Omental fat pad (tissue), 4 donors: Measurements from ENCODE around the gene RAB4A. TPM values are rescaled to one million over a fixed set of nuclear protein-coding genes. Genes with fewer than 3 reads are reported as not detected.

ENCODE experiments used
- ATAC-seq: fragments of 150-250 bp; one replicate; pipeline ENCODE4 v1.9.1; 2016; ENCODE audit warnings: mild to moderate bottlenecking, moderate library complexity; ENCODE audit not compliant: low FRiP score
- DNase-seq: peaks from one replicate; pipeline ENCODE4 v3.0.0-alpha.2; 2019; ENCODE audit warnings: low spot score
- CTCF ChIP-seq, 3 donors: fragments of 450-650 bp; IDR thresholded peaks; one replicate each; pipeline ENCODE4 v1.5.1; 2016 to 2017; ENCODE audit warnings: antibody characterized with exemption in 3 of 3, mild to moderate bottlenecking in 3 of 3, moderate library complexity in 2 of 3
- total RNA-seq, 4 donors: library from RNA; depleted of rRNA; stranded (reverse); fragments of >200 nt; gene quantifications; one replicate each; pipeline ENCODE4 v1.1.0, GENCODE V29; 2016

RAB4A gene
- total RNA-seq, 4 donors from 2014 or later: 20.5 to 30.9 (median 30.0) TPM

DNA sequence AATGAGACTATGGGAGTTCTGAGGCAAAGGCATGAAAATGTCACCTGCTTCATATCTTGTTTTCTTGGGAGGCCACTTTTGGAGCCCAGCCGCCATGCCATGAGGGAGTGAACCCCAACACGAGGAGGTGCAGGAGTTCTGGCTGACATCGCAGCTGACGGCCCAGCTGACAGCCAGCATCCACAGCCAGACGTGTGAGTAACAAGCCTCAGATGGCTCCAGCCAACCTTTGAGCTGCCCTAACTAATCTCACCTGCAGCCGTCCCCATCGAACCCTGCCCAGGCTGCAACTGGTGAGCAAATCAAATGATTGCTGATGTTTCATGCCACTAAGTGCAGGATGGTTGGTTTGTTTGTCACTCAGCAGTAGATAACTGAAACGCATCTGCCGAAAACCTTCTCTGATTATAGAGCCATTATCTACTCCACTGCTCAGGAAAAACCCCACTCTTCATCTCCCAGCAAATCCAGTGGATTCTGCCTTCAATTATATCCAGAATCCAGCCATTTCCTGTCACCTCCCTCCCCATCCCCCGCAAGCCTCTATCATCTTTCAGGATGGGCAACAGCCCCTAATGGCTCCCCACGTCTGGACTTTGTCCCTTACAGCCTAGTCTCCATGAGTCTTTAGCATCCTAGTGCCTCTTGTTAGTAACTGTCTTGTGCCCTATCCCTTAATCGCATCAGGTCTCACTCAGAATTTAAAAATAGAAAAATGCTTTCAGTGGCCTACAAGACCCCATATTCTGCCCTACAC, 18.5 kb upstream of the RAB4A start:
- DNase-seq (no peak), ATAC-seq (no peak)
- no peak for TF ChIP-seq CTCF (IDR thresholded peaks at IDR 0.05)

DNA sequence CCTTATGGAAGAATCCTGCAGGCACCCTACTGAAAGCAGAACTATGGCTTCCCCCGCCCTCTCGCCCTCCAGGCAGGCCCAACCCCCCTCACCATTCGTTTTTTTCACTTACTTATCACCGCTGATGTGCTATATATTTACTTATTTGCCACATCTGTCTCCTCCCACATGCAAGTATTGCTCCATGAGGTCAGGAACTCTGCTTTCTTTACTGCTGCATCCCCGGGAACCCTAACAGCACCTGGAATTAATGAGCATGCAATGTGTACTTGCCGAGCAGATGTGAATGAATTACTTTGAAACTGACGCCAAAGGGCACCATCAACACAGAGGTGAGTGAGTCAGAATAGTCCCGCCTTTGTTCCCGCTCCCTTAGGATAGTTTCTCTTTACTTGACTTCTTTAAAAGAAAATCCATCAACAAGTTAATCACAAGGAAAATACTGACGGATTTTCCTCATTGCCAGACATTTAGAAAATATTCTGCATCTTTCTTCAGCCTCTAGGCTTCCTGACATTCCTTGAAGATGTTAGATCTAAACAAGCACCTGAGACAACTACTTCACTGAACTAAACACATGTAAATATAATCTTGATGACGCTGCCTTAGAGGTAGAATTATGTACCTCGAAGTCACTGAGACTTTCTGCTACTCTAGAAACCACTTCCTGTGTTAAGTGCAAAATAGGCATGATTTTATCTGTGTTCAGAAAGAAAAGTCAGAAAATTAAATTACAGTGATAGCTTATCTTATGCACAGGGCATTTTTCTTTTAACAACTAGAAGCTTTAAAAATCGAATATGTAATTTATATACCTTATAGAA, 17.5 kb upstream of the RAB4A start:
- no peak for TF ChIP-seq CTCF (IDR thresholded peaks at IDR 0.05)
- ATAC-seq: peak; percentile 58
- no peak for DNase-seq

DNA sequence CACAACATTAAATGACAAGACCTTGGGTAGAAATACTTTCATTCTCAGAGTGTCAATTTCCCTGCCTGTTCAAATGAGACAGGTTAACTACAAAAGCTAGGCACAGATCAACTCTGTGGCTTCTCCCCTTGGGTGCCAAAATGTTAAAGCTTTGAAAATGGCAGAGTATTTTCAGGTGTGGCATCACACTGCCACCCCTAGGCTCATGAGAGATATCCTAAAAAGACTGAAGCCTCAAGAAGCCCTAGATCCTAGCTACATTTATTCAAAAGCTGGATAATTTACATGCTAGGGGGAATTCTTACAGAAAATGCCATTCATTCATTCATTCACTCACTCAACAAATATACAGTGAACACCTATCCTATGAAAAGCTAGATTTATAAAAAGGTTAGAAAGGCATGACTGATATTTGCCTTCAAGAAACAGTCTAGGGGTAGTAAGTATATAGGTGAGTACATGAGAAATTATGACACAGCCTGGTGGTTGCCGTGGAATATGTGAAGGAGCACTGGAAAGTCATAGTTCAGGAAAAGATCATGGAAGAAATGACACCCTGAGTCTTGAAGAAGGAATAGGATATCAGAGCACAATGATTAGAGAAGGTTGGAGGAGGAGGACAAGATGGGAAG, 15.9 kb upstream of the RAB4A start:
- ATAC-seq: no peak
- TF ChIP-seq CTCF (IDR thresholded peaks at IDR 0.05): no peak
- DNase-seq: no peak

- DNase-seq (no peak), ATAC-seq (peak; percentile 48)
- TF ChIP-seq CTCF (IDR thresholded peaks at IDR 0.05): no peak
These were observed 12.7 kb upstream of the RAB4A start for GRCh38 chr1:229258031-229258756.

GRCh38 chr1:229258757-229259060, 12.2 kb upstream of the RAB4A start:
- TF ChIP-seq CTCF (IDR thresholded peaks at IDR 0.05): no peak
- ATAC-seq (no peak), DNase-seq (no peak)

DNA sequence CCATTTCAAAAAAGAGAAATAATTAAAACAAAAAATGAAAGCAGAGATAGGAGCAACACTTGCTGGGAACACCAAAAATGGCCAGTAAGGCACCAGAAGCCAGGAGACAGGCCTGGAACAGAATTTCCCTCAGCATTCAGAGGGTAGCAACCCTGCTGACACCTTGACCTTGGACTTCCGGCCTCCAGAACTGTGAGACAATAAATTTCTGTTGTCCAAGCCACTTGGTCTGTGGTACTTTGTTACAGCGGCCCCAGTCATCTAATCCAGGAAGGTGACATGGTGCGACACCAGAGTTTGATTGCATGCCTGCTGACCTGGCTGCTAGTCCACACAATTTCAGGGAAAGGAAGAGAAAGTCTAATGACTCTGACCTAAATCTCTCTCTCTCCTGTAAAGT, 10.6 kb upstream of the RAB4A start:
- no peak for ATAC-seq
- DNase-seq: no peak
- TF ChIP-seq CTCF (IDR thresholded peaks at IDR 0.05): no peak
